OCI-LY3 (cell line): Measurements from ENCODE around the gene APBA3.

ENCODE experiments used
- H2AFZ ChIP-seq: fragments of 200-600, 300-600 bp; shearing (Covaris generic); 2 replicates; pipeline ENCODE4 v1.6.0; 2014; ENCODE audit warnings: antibody characterized with exemption, low read depth, low read length
- H3K27ac ChIP-seq: fragments of 200-600, 300-600 bp; sonication (generic); 2 replicates; pipeline ENCODE4 v1.5.1; 2014; ENCODE audit warnings: mild to moderate bottlenecking, low read length, moderate library complexity, mixed read lengths
- H3K27me3 ChIP-seq: fragments of 200-600, 300-600 bp; sonication (generic); 2 replicates; pipeline ENCODE4 v1.6.1; 2014; ENCODE audit warnings: low read depth, low read length, mixed read lengths
- H3K36me3 ChIP-seq: fragments of 200-600, 300-600 bp; sonication (generic); replicated peaks from 2 replicates; pipeline ENCODE3; 2014; ENCODE audit warnings: low read depth, low read length, mixed read lengths
- H3K4me1 ChIP-seq: fragments of 300-600, 200-600 bp; sonication (generic); 2 replicates; pipeline ENCODE4 v1.6.1; 2014; ENCODE audit warnings: low read length, mixed read lengths
- H3K4me2 ChIP-seq: fragments of 200-600, 300-600 bp; sonication (generic); 2 replicates; pipeline ENCODE4 v1.6.1; 2014; ENCODE audit warnings: low read length, mixed read lengths
- H3K4me3 ChIP-seq: fragments of 300-600, 200-600 bp; sonication (generic); 2 replicates; pipeline ENCODE4 v1.5.1; 2014; ENCODE audit warnings: antibody characterized with exemption, mild to moderate bottlenecking, low read length, moderate library complexity
- H3K79me2 ChIP-seq: fragments of 300-600, 200-600 bp; shearing (Covaris generic); 2 replicates; pipeline ENCODE4 v1.6.1; 2014; ENCODE audit warnings: mild to moderate bottlenecking, low read length, mixed read lengths
- H3K9ac ChIP-seq: fragments of 300-600, 200-600 bp; shearing (Covaris generic); 2 replicates; pipeline ENCODE4 v1.6.0; 2014; ENCODE audit warnings: mild to moderate bottlenecking, low read length, moderate library complexity
- H3K9me3 ChIP-seq: fragments of 200-600, 300-600 bp; shearing (Covaris generic); 2 replicates; pipeline ENCODE4 v1.6.1; 2014; ENCODE audit warnings: low read length, mixed read lengths; ENCODE audit not compliant: insufficient read depth
- H4K20me1 ChIP-seq: fragments of 200-600, 300-600 bp; sonication (generic); 2 replicates; pipeline ENCODE4 v1.6.1; 2016; ENCODE audit warnings: low read length, mixed read lengths; ENCODE audit not compliant: insufficient read depth
- CTCF ChIP-seq: fragments of 200-600, 300-600 bp; sonication (generic); IDR thresholded peaks from 2 replicates; pipeline ENCODE4 v1.5.1; 2014; ENCODE audit warnings: antibody characterized with exemption, low read length, low read depth
- EZH2phosphoT487 ChIP-seq: fragments of 200-600 bp; shearing (Covaris generic); IDR thresholded peaks from 2 replicates; pipeline ENCODE4 v1.6.1; 2018; ENCODE audit warnings: antibody characterized with exemption, mixed run types, low read depth

The APBA3 gene

GRCh38 chr19:3725640-3726310 lies 35.7 kb downstream of the APBA3 start:
- Histone ChIP-seq H3K4me2 (no peak overlapping the region), H3K9ac (no peak overlapping the region), H3K4me1 (no peaks in the 10 kb centered on the region)

GRCh38 chr19:3725121-3725520 lies 36.4 kb downstream of the APBA3 start:
- Histone ChIP-seq H3K4me2 (no peak overlapping the region), H4K20me1 (no peaks in the 10 kb centered on the region), H3K27me3 (peaks cover 10% of the 10 kb centered on the region), H3K9me3 (no peaks in the 10 kb centered on the region), H3K4me1 (no peaks in the 10 kb centered on the region), H3K27ac (no peak overlapping the region), H3K79me2 (no peaks in the 10 kb centered on the region), H3K36me3 (no peaks in the 10 kb centered on the region), H3K4me3 (no peak overlapping the region), H2AFZ (no peak overlapping the region), H3K9ac (no peak overlapping the region)
- no peak for TF ChIP-seq CTCF
- no peak for TF ChIP-seq EZH2phosphoT487

More at GRCh38 chr19:3725640-3726310, 35.7 kb downstream of the APBA3 start:
- no peaks in the 10 kb centered on the region for H3K9me3 ChIP-seq
- no peaks in the 10 kb centered on the region for H4K20me1 ChIP-seq
- TF ChIP-seq EZH2phosphoT487 = no peak
- no peak for TF ChIP-seq CTCF
- H2AFZ ChIP-seq = no peak overlapping the region
- H3K79me2 ChIP-seq = no peaks in the 10 kb centered on the region
- no peak overlapping the region for H3K4me3 ChIP-seq
- peaks cover 6% of the 10 kb centered on the region; the same call in 1 of the 2 replicates for H3K27me3 ChIP-seq
- no peak overlapping the region for H3K27ac ChIP-seq
- H3K36me3 ChIP-seq = no peaks in the 10 kb centered on the region

- Histone ChIP-seq H4K20me1 (no peaks in the 10 kb centered on the region), H3K9ac (no peak overlapping the region), H2AFZ (no peak overlapping the region), H3K27ac (no peak overlapping the region), H3K79me2 (no peaks in the 10 kb centered on the region), H3K4me2 (no peak overlapping the region), H3K36me3 (no peaks in the 10 kb centered on the region), H3K4me3 (no peak overlapping the region), H3K9me3 (no peaks in the 10 kb centered on the region), H3K27me3 (peaks cover 13% of the 10 kb centered on the region), H3K4me1 (no peaks in the 10 kb centered on the region)
- TF ChIP-seq CTCF (no peak), EZH2phosphoT487 (no peak)
These were observed 37.6 kb downstream of the APBA3 start for GRCh38 chr19:3723883-3724282.

GRCh38 chr19:3723110-3723488 lies 38.4 kb downstream of the APBA3 start:
- Histone ChIP-seq H3K9ac (no peak overlapping the region), H2AFZ (no peak overlapping the region), H3K4me1 (no peaks in the 10 kb centered on the region), H3K27me3 (peaks cover 13% of the 10 kb centered on the region), H3K27ac (no peak overlapping the region), H3K36me3 (no peaks in the 10 kb centered on the region), H4K20me1 (no peaks in the 10 kb centered on the region), H3K9me3 (no peaks in the 10 kb centered on the region), H3K79me2 (no peaks in the 10 kb centered on the region), H3K4me3 (no peak overlapping the region), H3K4me2 (no peak overlapping the region)
- TF ChIP-seq CTCF (no peak), EZH2phosphoT487 (no peak)
